Hepatocyte (in vitro differentiated cells): ENCODE data around the gene STK32A.

ENCODE experiments used
- EZH2 ChIP-seq: fragments of 200-600 bp; sonication (generic); IDR thresholded peaks from 2 replicates; pipeline ENCODE4 v1.6.1; 2016; ENCODE audit warnings: antibody characterized with exemption, mild to moderate bottlenecking, borderline replicate concordance
- EZH2phosphoT487 ChIP-seq: fragments of 200-600 bp; sonication (generic); IDR thresholded peaks from one replicate; pipeline ENCODE4 v1.6.1; 2018; ENCODE audit warnings: antibody characterized with exemption, mild to moderate bottlenecking, low read depth, moderate library complexity; ENCODE audit not compliant: unreplicated experiment, severe bottlenecking
- TF ChIP-seq, protein P1 (sequence below): fragments of 200-600 bp; sonication (generic); IDR thresholded peaks from 2 replicates; pipeline ENCODE4 v1.5.1; 2016; ENCODE audit warnings: antibody characterized with exemption, mild to moderate bottlenecking; ENCODE audit not compliant: poor library complexity

DNA sequence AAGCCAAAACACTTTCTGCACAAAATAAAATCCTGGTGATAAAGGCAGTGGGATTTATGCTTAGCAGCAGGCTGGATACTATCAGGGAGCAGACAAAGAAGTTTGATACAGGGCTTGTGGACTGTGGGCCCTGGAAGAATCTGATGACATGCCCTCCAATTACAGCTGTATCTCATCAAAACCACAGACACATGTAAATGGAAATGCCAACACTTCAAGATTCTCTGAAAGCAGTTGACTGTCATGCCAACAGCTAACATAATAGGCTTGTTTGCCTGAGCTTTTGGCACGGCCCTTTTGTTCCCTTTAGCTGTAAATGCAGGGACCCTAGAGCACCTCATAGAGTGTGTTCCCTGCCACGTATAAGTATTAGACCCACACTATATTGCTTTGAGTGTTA lies 114.4 kb downstream of the STK32A start:
- TF ChIP-seq, protein P1, sequence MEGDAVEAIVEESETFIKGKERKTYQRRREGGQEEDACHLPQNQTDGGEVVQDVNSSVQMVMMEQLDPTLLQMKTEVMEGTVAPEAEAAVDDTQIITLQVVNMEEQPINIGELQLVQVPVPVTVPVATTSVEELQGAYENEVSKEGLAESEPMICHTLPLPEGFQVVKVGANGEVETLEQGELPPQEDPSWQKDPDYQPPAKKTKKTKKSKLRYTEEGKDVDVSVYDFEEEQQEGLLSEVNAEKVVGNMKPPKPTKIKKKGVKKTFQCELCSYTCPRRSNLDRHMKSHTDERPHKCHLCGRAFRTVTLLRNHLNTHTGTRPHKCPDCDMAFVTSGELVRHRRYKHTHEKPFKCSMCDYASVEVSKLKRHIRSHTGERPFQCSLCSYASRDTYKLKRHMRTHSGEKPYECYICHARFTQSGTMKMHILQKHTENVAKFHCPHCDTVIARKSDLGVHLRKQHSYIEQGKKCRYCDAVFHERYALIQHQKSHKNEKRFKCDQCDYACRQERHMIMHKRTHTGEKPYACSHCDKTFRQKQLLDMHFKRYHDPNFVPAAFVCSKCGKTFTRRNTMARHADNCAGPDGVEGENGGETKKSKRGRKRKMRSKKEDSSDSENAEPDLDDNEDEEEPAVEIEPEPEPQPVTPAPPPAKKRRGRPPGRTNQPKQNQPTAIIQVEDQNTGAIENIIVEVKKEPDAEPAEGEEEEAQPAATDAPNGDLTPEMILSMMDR, result no peak
- TF ChIP-seq EZH2, result no peak
- no peak for TF ChIP-seq EZH2phosphoT487
